IMR-90 (cell line): ENCODE results near the gene TFAP2B. TPM values are rescaled to one million over a fixed set of nuclear protein-coding genes. Genes with fewer than 3 reads are reported as not detected.

Experiments used
- ATAC-seq: fragments of 200-7000 bp; cut with Tn5 transposase; 2 replicates; pipeline ENCODE4 v1.9.1; 2020; ENCODE audit warnings: low read depth, mild to moderate bottlenecking, moderate library complexity
- BruUV-seq: library from RNA; stranded (reverse); fragments of 400-500 nt; replicated peaks from 2 replicates; lab custom pipeline; 2021; lab: Mats Ljungman, UMichigan
- CTCF ChIA-PET: fragments of 300-600 bp; formaldehyde crosslinking; extraction: SDS; loops from one replicate; lab custom pipeline; 2021; ENCODE audit warnings: antibody characterized with exemption; lab: Yijun Ruan, JAX
- POLR2A ChIA-PET: fragments of 300-600 bp; sonication (Branson Sonifier 250); formaldehyde crosslinking; loops from one replicate; lab custom pipeline; 2022; ENCODE audit warnings: antibody characterized with exemption; ENCODE audit not compliant: unreplicated experiment; lab: Charles Lee
- DNase-seq: peaks from one replicate; pipeline ENCODE4 v3.0.0; 2013
- H2AFZ ChIP-seq: replicated peaks from 2 replicates; pipeline ENCODE3; 2013; ENCODE audit warnings: low read length, mild to moderate bottlenecking; ENCODE audit not compliant: poor library complexity
- H2AK5ac ChIP-seq: 2 replicates; pipeline ENCODE4 v1.6.1; 2013; ENCODE audit warnings: low read depth, low read length, inconsistent platforms
- H2AK9ac ChIP-seq: replicated peaks from 2 replicates; pipeline ENCODE3; 2013; ENCODE audit warnings: mild to moderate bottlenecking, low read depth, low read length, moderate library complexity; ENCODE audit not compliant: poor library complexity
- H2BK120ac ChIP-seq: 2 replicates; pipeline ENCODE4 v1.6.1; 2013; ENCODE audit warnings: low read depth, low read length, inconsistent platforms
- H2BK15ac ChIP-seq: 3 replicates; pipeline ENCODE4 v1.6.1; 2013; ENCODE audit warnings: low read depth, low read length, inconsistent platforms
- H2BK20ac ChIP-seq: 2 replicates; pipeline ENCODE4 v1.6.1; 2013; ENCODE audit warnings: low read depth, mild to moderate bottlenecking, inconsistent platforms, low read length, moderate library complexity
- H2BK5ac ChIP-seq: 2 replicates; pipeline ENCODE4 v1.6.1; 2013; ENCODE audit warnings: mild to moderate bottlenecking, low read depth, low read length, inconsistent platforms; ENCODE audit not compliant: poor library complexity, severe bottlenecking
- H3K14ac ChIP-seq: replicated peaks from 2 replicates; pipeline ENCODE4 v1.6.1; 2013; ENCODE audit warnings: low read depth, low read length, inconsistent platforms
- H3K18ac ChIP-seq: 2 replicates; pipeline ENCODE4 v1.6.1; 2013; ENCODE audit warnings: low read depth, low read length, control low read depth
- H3K23ac ChIP-seq: 2 replicates; pipeline ENCODE4 v1.6.1; 2013; ENCODE audit warnings: low read depth, low read length, inconsistent platforms
- H3K27ac ChIP-seq: 2 replicates; pipeline ENCODE4 v1.5.1; 2013; ENCODE audit warnings: mild to moderate bottlenecking, control low read depth, low read length; ENCODE audit not compliant: insufficient read depth
- H3K27me3 ChIP-seq: 2 replicates; pipeline ENCODE4 v1.6.1; 2013; ENCODE audit warnings: low read length; ENCODE audit not compliant: control insufficient read depth, insufficient read depth
- H3K36me3 ChIP-seq: 2 replicates; pipeline ENCODE4 v1.6.1; 2013; ENCODE audit warnings: low read length, mixed read lengths; ENCODE audit not compliant: control insufficient read depth, insufficient read depth
- H3K4ac ChIP-seq: 2 replicates; pipeline ENCODE4 v1.6.1; 2013; ENCODE audit warnings: low read depth, low read length, inconsistent platforms
- H3K4me1 ChIP-seq: 2 replicates; pipeline ENCODE4 v1.6.1; 2013; ENCODE audit warnings: low read length, mixed read lengths; ENCODE audit not compliant: control insufficient read depth, insufficient read depth
- H3K4me2 ChIP-seq: 2 replicates; pipeline ENCODE4 v1.6.1; 2013; ENCODE audit warnings: low read depth, mild to moderate bottlenecking, control low read depth, low read length, moderate library complexity
- H3K4me3 ChIP-seq: 2 replicates; pipeline ENCODE4 v1.5.1; 2013; ENCODE audit warnings: low read depth, mild to moderate bottlenecking, control low read depth, low read length, moderate library complexity; ENCODE audit not compliant: insufficient read depth
- H3K56ac ChIP-seq: 2 replicates; pipeline ENCODE4 v1.6.1; 2013; ENCODE audit warnings: low read length, inconsistent platforms; ENCODE audit not compliant: insufficient read depth; ENCODE audit errors: extremely low read depth
- H3K79me1 ChIP-seq, 2 experiments: 2 replicates each; pipeline ENCODE4 v1.6.1; 2013; ENCODE audit warnings: low read length in 2 of 2, inconsistent platforms in 1 of 2, low read depth in 1 of 2
- H3K9ac ChIP-seq: 2 replicates; pipeline ENCODE4 v1.6.1; 2013; ENCODE audit warnings: low read depth, low read length, control low read depth
- H3K9me1 ChIP-seq: 2 replicates; pipeline ENCODE4 v1.6.1; 2013; ENCODE audit warnings: low read length, inconsistent platforms; ENCODE audit not compliant: insufficient read depth
- H3K9me3 ChIP-seq: 2 replicates; pipeline ENCODE4 v1.6.1; 2013; ENCODE audit warnings: low read length; ENCODE audit not compliant: control insufficient read depth, insufficient read depth
- H4K20me1 ChIP-seq: 2 replicates; pipeline ENCODE4 v1.6.1; 2013; ENCODE audit warnings: low read length, inconsistent platforms; ENCODE audit not compliant: insufficient read depth
- H4K5ac ChIP-seq: 2 replicates; pipeline ENCODE4 v1.6.1; 2013; ENCODE audit warnings: mild to moderate bottlenecking, low read depth, low read length, control low read depth
- H4K8ac ChIP-seq, 2 experiments: 2 replicates each; pipeline ENCODE4 v1.6.1; 2013; ENCODE audit warnings: low read depth in 2 of 2, low read length in 2 of 2, control low read depth in 1 of 2, inconsistent platforms in 1 of 2
- H4K91ac ChIP-seq: 2 replicates; pipeline ENCODE4 v1.6.1; 2013; ENCODE audit warnings: low read depth, low read length, inconsistent platforms; ENCODE audit not compliant: insufficient read depth
- FOS ChIP-seq: fragments of 150-350 bp; IDR thresholded peaks from 2 replicates; pipeline ENCODE4 v1.6.1; 2016; ENCODE audit warnings: low read depth, low read length
- POLR2A ChIP-seq: IDR thresholded peaks from 2 replicates; pipeline ENCODE4 v1.6.1; 2012; ENCODE audit warnings: mild to moderate bottlenecking, low read depth, low read length
- RAD21 ChIP-seq: IDR thresholded peaks from 2 replicates; pipeline ENCODE4 v1.6.1; 2012; ENCODE audit warnings: low read length, improper control_type of control experiment
- RFX5 ChIP-seq: IDR thresholded peaks from 2 replicates; pipeline ENCODE4 v1.8.0; 2012; ENCODE audit warnings: low read depth, mild to moderate bottlenecking, low read length, moderate library complexity
- dilution Hi-C: fragments of 300-500 bp; cut with HindIII; formaldehyde crosslinking; loops from one replicate; pipeline ENCODE4 v1.14.3; 2018; ENCODE audit warnings: low sequenced_read_pairs; ENCODE audit not compliant: unreplicated experiment
- in situ Hi-C: fragments of 300-500 bp; cut with MboI; formaldehyde crosslinking; loops from 3 replicates; pipeline ENCODE4 v1.14.3; 2019; ENCODE audit warnings: low sequenced_read_pairs, inconsistent platforms, mixed read lengths
- intact Hi-C: fragments of 100-400 bp; cut with micrococcal nuclease; formaldehyde crosslinking; loops from 2 replicates; pipeline ENCODE4 v1.10.0; 2022
- polyA plus RNA-seq, 3 experiments: library from polyadenylated mRNA; depleted of rRNA; stranded (reverse); fragments of >200 nt; gene quantifications; 2 replicates each; pipeline ENCODE4 v1.2.3, GENCODE V29; 2012; ENCODE audit warnings: low replicate concordance in 1 of 3
- total RNA-seq: library from RNA; depleted of rRNA; stranded (reverse); fragments of >200 nt; gene quantifications from 2 replicates; pipeline ENCODE4 v1.2.3, GENCODE V29; 2012
- TF ChIP-seq, protein P1 (sequence below): conservative IDR thresholded peaks from 2 replicates; pipeline ENCODE4 v1.5.1; 2012; ENCODE audit warnings: mild to moderate bottlenecking, low read depth, low read length, improper control_type of control experiment

TFAP2B gene
- total and polyA plus RNA-seq, 2 of the 4 experiments (the other 2 are of a cell fraction): not detected

DNA sequence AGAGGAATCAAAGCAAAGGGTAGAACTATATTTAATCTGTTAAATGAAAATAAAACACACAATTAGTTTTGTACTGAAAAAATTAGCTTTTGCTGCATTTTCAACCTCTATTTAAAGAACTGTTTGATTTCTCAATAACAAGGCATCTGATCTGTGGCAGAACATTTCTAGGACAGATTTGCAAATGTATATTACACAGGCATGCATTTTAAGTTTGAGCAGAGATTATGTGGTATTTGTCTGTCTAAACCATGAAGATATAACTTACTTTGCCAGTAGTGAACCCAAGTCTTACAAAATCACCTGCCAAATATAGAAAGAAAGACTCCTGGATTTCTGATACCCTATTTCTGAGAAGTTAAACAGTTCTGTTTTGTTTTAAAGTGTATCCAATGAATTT lies 71.9 kb downstream of the TFAP2B start:
- no peak overlapping the region for H2BK5ac ChIP-seq
- H3K9me1 ChIP-seq: no peaks in the 10 kb centered on the region
- H2BK20ac ChIP-seq: no peak overlapping the region
- H3K36me3 ChIP-seq: no peaks in the 10 kb centered on the region
- DNase-seq: no peak
- H2AK5ac ChIP-seq: no peak overlapping the region
- no peak overlapping the region for H2AFZ ChIP-seq
- H3K27ac ChIP-seq: no peak overlapping the region
- no peak overlapping the region for H4K8ac ChIP-seq
- H2BK15ac ChIP-seq: no peak overlapping the region
- H3K4ac ChIP-seq: no peak overlapping the region
- no peak overlapping the region for H4K91ac ChIP-seq
- no peaks in the 10 kb centered on the region for H3K27me3 ChIP-seq
- dilution Hi-C loops (no loop called here), intact Hi-C loops (no loop called here), in situ Hi-C loops (no loop called here)
- H3K9ac ChIP-seq: no peak overlapping the region
- no peak overlapping the region for H2AK9ac ChIP-seq
- no peak overlapping the region for H2BK120ac ChIP-seq
- no peak overlapping the region for H3K56ac ChIP-seq
- no peak overlapping the region for H3K4me2 ChIP-seq
- no peak overlapping the region for H3K18ac ChIP-seq
- no peaks in the 10 kb centered on the region for H4K20me1 ChIP-seq
- no peaks in the 10 kb centered on the region for H3K9me3 ChIP-seq
- H3K4me3 ChIP-seq: no peak overlapping the region
- no peak overlapping the region for H4K5ac ChIP-seq
- no TSS peak for BruUV-seq
- ChIA-PET POLR2A (no interaction called here), CTCF (no interaction called here)
- no peaks in the 10 kb centered on the region for H3K4me1 ChIP-seq
- no peak overlapping the region for H3K14ac ChIP-seq
- H3K23ac ChIP-seq: no peak overlapping the region
- TF ChIP-seq, protein P1, sequence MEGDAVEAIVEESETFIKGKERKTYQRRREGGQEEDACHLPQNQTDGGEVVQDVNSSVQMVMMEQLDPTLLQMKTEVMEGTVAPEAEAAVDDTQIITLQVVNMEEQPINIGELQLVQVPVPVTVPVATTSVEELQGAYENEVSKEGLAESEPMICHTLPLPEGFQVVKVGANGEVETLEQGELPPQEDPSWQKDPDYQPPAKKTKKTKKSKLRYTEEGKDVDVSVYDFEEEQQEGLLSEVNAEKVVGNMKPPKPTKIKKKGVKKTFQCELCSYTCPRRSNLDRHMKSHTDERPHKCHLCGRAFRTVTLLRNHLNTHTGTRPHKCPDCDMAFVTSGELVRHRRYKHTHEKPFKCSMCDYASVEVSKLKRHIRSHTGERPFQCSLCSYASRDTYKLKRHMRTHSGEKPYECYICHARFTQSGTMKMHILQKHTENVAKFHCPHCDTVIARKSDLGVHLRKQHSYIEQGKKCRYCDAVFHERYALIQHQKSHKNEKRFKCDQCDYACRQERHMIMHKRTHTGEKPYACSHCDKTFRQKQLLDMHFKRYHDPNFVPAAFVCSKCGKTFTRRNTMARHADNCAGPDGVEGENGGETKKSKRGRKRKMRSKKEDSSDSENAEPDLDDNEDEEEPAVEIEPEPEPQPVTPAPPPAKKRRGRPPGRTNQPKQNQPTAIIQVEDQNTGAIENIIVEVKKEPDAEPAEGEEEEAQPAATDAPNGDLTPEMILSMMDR: no peak
- TF ChIP-seq FOS: no peak
- TF ChIP-seq POLR2A: no peak
- no peak for TF ChIP-seq RFX5
- no peak for TF ChIP-seq RAD21
- no peaks in the 10 kb centered on the region for H3K79me1 ChIP-seq
- ATAC-seq: no peak
